Stimulated activated CD8-positive, alpha-beta memory T cell treated with anti-CD3 and anti-CD28 coated beads, Interleukin-4, amount 100 ng/mL, for 4 hours (primary cell): ENCODE data around the gene NAV2.

Experiments
- DNase-seq, 2 donors: peaks; one replicate each; pipeline ENCODE4 v3.0.0-alpha.2; 2020; ENCODE audit warnings: low read depth in 2 of 2, low spot score in 1 of 2

Gene NAV2, protein sequence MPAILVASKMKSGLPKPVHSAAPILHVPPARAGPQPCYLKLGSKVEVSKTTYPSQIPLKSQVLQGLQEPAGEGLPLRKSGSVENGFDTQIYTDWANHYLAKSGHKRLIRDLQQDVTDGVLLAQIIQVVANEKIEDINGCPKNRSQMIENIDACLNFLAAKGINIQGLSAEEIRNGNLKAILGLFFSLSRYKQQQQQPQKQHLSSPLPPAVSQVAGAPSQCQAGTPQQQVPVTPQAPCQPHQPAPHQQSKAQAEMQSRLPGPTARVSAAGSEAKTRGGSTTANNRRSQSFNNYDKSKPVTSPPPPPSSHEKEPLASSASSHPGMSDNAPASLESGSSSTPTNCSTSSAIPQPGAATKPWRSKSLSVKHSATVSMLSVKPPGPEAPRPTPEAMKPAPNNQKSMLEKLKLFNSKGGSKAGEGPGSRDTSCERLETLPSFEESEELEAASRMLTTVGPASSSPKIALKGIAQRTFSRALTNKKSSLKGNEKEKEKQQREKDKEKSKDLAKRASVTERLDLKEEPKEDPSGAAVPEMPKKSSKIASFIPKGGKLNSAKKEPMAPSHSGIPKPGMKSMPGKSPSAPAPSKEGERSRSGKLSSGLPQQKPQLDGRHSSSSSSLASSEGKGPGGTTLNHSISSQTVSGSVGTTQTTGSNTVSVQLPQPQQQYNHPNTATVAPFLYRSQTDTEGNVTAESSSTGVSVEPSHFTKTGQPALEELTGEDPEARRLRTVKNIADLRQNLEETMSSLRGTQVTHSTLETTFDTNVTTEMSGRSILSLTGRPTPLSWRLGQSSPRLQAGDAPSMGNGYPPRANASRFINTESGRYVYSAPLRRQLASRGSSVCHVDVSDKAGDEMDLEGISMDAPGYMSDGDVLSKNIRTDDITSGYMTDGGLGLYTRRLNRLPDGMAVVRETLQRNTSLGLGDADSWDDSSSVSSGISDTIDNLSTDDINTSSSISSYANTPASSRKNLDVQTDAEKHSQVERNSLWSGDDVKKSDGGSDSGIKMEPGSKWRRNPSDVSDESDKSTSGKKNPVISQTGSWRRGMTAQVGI (N-terminal part only)

DNA sequence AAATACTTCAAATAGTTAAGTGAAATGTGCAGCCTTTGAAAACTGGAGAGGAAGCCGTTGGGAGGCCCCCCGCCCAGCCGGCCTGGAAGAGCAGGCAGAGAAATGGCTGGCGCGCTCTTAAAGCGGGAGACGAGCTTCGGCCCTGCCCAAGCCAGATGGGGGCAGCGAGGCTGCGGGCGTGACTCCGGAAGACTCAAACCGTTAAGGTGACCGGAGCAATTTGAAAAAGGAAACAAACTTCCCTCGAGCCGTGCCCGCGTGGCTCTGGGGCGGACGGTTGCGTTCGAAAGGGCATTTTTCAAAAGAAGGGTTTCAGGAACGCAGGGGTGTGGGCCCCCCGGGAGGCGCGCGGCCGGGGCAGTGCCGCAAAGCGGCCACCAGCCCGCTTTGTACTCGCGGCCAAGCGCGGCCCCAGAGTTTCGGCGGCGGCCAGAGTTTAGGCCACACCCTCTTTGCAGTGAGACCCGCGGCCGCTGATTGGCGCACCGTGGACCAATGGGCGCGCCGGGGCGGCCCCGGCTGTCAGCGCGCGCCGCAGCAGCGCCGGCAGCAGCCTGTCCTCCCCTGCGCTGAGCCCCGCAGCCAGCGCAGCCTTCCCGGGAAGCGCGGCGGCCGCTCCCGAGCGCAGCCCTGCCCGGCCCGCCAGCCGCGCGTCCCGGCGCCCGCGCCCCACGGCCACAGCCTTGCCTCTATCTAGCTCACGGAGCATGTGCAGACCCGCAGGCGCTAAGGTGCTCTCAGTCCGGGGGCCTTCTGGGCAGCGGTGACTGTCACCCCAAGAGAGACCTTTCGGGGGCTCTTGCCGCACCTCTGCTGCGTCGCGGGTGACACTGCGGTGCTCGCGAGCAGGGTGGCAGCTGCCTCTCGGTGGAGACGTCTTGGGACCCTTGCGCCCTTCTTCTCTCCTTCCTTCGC is at the start of gene NAV2:
Gene NAV2 (plus strand): TSS at position 557 of the 915 bp plus-strand sequence. CDS start 859 bp downstream, outside the sequence.
- peak; percentile 42 to 48 for DNase-seq

DNA sequence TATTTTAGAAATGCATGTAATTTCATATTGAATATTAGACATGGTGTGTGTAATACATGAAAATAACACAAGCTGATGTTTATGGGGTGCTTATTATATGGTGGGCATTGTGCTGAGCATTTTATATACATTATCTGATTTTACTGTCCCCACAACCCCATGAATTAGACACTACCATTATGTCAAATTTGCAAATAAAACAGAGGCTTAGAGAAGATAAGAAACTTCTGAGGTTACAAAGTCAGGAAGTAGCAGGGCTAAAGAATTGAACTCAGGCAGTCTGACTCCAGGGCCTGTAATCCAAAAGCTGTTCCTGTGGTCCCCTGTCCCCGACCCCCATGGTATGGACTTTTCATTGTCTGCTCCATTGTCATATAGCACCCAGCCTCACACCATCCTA is 49.4 kb upstream of the NAV2 start:
- DNase-seq, result no peak

GRCh38 chr11:19664886-19665548 is 47.6 kb upstream of the NAV2 start:
- DNase-seq, result no peak

- no peak for DNase-seq
Measured at GRCh38 chr11:19666951-19667350, 45.7 kb upstream of the NAV2 start.

DNA sequence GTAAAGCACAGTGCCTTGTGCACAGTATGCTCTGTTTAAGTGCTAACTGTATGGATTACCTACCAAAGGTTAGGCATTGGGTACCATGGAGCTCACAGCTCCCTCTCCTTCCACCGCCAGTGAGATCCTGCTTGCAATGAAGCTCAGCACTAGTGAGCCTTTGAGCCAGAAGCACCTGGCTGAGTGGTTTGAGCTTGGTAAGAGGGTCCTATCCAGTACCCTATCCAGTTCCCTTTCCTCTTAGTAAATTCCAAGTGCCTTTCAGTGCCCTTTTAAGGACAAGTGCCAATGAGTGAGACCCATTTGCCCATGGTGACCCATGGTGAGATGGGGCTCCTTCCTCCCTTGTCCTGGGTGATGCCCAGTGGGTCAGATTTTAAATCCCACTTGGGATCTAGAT is 43.1 kb upstream of the NAV2 start:
- DNase-seq, result no peak

- DNase-seq, result no peak
Measured at GRCh38 chr11:19670030-19670791, 42.4 kb upstream of the NAV2 start.

DNA sequence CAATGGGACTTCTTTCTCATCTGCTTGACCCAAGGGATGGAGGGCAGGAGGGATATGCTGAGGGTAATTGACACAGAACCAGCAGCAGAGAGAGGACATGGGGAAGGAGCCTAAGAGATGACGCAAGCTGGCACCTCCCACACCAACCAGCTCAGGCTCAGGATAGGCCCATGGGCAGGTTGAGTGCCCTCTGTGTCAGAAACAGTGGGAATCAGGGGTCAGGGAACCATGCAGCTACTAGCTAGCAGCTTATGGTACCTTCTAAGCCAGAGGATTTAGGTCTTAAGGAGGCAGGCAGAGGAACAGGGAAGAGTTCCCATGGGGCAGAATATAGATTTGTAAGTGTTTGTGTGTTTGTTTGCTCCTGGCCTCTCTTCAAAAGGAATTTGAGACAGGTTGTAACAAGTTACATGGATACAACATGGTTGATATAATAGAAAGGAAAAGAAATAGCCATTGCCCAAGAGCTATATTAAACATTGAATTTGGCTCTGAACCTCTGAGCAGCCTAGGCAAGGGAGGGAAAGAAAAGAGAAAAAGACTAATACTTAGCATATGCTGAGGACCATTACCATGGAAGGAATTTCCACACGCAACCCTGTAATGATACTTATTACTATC is 39.9 kb upstream of the NAV2 start:
- DNase-seq, result no peak

DNA sequence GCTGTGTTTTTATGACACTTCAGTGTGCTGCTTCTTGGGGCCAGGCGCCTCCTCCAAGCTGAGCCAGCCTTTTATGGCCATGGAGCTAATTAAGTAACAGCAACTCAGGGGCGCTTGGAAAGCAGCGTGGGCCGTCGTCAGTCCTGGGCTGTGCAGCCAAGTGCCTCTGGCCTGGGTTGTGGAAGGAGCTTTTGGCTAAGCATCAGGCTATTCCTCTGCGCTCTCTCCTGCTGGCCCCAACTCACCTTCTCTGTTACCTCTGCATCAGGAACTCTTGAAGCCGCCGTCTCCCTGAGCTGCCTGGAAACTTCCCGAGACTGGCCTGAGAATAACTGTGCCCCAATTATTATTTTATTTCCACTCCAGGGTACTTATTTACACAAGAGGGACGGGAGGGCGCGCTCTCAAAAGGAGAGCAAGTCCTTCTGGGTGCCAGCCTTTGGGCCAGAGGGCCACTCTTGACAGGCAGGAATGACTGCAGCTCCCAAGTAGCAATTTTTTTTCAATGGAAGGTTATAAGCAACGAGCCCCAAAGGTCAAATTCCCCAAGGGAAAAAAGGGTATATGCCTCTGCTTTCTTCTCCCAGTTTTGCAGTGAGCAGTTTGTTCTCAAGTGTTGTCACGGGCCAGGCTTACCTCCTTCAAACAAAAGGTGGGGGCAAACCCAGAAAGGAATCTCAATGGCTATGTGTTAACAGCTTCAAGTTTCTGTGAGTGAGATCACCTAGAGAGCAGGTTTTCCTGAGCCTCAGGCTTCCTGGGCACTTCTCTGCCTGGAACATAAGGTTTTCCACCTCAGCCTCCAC is 38.5 kb upstream of the NAV2 start:
- no peak for DNase-seq

DNA sequence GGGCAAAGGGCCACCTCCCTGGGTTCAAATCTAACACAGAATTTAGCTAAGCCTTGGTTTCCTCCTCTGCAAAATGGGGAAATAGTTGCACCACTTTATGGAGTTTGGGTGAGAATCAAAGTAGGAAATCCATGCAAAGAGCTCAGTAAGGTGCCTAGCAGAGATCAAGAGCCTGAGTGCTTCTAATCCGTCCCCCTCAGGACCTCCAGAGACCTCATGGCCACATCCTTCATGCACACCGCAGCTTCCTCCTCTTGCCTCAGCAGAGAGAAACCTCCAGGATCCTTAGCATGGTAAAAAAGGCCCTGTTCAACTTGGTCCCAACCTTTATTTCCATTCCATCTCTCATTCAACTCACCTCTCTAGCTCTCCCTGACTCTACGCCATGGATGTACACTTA is 37.8 kb upstream of the NAV2 start:
- DNase-seq, result no peak

GRCh38 chr11:19675397-19675796 is 37.2 kb upstream of the NAV2 start:
- DNase-seq, result no peak

- DNase-seq, result no peak
Measured at GRCh38 chr11:19676475-19677380, 35.9 kb upstream of the NAV2 start.

DNA sequence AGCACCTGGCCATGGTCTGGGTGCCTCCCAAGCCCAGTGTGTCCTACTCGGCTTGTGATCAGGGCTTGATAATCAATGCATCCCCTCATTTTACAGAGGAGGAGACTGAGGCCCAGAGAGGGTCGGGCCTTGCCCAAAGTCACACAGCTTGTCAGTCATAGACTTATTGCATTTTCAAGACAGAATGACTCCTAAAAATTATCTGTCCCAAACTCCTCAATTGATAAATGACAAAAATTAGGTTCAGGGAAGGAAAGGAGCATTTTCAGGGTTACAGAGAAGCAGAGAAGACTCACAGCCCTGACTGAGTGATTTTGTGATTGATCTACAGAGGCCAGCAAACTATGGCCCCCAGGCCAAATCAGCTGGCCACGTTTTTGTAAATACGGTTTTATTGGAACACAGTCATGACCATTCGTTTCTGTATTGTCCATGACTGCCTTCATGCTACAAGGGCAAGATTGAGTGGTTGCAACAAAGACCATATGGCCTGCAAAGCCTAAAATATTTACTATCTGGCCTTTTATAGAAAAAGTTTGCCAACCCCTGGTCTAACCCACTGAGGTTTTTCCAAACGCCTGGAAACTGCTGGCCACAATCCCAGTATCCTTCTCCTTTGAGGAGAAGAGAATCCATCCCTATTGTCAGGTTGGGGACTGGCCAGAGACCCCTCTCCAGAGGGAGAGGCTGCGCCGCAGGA is 35.1 kb upstream of the NAV2 start:
- no peak for DNase-seq

DNA sequence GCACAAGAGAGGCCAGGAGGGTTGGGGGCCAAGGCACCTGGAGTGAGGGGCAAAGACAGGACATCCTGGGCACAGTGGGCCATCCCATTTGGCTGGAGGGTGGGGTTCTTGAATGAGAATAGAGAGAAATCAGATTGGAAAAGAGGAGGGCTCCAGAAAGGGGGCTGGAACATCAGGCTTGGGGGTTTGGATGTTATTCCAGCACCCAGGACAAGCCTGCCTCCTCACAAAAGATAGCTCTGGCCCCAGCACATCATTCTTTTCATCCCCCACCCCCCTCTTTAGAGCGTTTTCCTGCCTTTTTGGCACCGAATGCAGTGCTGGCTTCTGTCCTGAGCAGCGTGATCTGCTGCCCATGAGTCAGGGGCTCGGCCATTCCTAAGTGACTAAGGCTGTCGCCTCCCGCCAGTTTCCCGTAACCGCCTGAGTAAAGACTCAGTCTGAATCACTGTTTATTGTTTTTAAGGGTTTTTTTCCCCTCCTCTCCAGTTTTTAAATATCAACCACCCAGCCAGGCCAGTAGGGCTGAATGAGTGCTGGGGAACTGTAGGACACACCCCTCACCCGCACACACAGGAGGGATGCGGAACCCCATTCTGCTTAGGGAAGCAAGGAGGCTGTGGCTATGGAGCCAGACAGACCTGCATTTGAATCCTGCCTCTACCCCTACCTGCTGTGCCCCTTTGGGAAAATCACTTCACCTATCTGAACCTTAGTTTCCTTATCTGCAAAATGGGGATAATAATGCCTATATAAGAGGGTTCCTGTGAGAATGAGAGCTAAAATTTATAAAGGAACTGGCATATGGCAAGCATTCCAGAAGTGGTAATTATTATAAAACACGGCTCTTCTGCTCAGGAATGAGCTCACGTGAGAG is 32.4 kb upstream of the NAV2 start:
- no peak for DNase-seq

- DNase-seq, result no peak
Measured at GRCh38 chr11:19680829-19681368, 31.7 kb upstream of the NAV2 start.

- DNase-seq, result no peak
Measured at GRCh38 chr11:19683141-19683805, 29.4 kb upstream of the NAV2 start.
